ENCODE data around the gene RBFOX1.

- TF ChIP-seq REST (IDR thresholded peaks at IDR 0.05; ENCODE audit: low read depth, low read length) = no peak
- no peak for TF ChIP-seq EP300 (IDR thresholded peaks at IDR 0.05; ENCODE audit: borderline replicate concordance in 1 of 2, low read depth in 1 of 2, low read length in 1 of 2)
- no peak for TF ChIP-seq CTCF (IDR thresholded peaks at IDR 0.05)
- TF ChIP-seq TEAD4 (IDR thresholded peaks at IDR 0.05; ENCODE audit: borderline replicate concordance, insufficient read depth) = no peak
- TF ChIP-seq TAF1 (IDR thresholded peaks at IDR 0.05; ENCODE audit: borderline replicate concordance, low read depth, low read length) = no peak
- no peak for TF ChIP-seq SIN3A (IDR thresholded peaks at IDR 0.05; ENCODE audit: borderline replicate concordance, low read depth, low read length)
- TF ChIP-seq POLR2AphosphoS5 (IDR thresholded peaks at IDR 0.05; ENCODE audit: low read depth, low read length) = no peak
- no peak for TF ChIP-seq FOXM1 (IDR thresholded peaks at IDR 0.05; ENCODE audit: low read depth)
- TF ChIP-seq EZH2phosphoT487 (IDR thresholded peaks at IDR 0.05; ENCODE audit: borderline replicate concordance, low read depth) = no peak
- TF ChIP-seq SMC3 (IDR thresholded peaks at IDR 0.05; ENCODE audit: low read depth, low read length) = no peak
- no peak for TF ChIP-seq RCOR1 (IDR thresholded peaks at IDR 0.05; ENCODE audit: low read length)
Observed at GRCh38 chr16:7605812-7606211, 273.2 kb downstream of the RBFOX1 start.

Data from SK-N-SH (cell line).